ENCODE measurements around the gene SMDT1. TPM values are rescaled to one million over a fixed set of nuclear protein-coding genes. Genes with fewer than 3 reads are reported as not detected.
"Not testable (repeated sequence)": the region's sequence is repeated elsewhere in the genome, so short reads cannot be mapped to it uniquely, and the experiment has no call there.

The SMDT1 gene
- total RNA-seq, 1 donor from 2014 or later: 8.0 TPM

DNA sequence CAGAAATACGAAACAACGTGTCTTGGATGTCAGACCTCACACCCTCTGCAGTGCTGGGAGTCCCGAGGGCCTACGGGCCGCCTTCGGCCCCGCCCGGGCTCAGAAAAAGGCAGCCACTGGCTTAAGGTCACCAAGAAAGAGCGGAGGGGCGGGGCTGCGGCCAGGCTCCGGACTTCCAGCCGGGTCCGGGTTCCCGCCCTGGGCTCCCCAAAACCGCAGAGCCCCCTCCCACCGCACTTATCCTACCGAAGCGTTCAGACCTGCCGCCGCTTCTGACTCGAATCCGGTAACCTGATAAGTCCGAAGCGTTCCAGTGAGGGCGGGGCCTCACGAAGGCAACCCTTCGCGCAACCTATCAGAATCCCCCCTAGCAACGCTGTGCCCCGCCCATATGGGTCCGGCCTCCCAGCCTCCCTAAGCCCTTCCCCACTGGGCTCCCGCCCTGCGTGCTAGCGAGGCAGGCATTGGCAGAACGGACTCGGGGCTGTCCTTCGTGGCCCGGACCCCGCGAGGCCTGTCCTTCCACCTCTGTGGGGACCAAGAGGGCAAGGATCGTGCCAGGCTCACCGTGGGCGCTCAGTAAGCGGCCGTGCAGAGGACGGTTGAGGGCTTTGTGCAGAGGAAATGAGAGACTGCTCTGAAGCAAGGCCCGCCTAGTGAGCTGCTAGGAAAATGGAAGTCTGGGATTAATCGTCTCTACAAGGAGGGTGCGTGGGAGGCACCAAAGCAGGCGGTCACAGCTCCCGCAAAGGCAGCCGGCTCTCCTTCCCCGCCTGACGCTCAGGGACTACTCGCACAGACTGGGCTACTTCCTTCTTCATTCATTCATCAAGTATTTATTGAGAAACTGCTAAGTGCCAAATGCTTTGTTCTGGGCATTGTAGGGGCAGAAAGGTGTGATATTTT lies 8.7 kb upstream of the SMDT1 start, which contains the start of gene NAGA:
Gene NAGA (minus strand): TSS at position 296 of the 906 bp plus-strand sequence. CDS start 515 bp downstream, outside the sequence.
- DNase-seq (ENCODE audit: low read depth in 2 of 2): peak; percentile 87 to 98

DNA sequence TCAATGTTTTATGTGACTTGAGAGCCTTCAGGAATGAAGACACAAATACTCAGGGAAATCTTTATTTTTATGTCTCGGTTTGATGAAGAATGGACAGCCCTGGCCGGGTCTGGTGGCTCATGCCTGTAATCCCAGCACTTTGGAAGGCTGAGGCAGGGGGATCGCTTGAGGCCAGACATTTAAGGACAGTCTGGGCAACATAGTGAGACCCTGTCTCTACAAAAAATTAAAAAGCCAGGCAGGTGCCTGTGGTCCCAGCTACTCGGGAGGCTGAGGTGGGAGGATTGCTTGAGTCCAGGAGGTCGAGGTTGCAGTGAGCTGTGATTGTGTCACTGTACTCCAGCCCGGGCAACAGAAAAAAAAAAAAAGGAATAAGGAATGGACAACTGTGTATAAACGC lies 8.0 kb upstream of the SMDT1 start:
- DNase-seq (ENCODE audit: low read depth in 2 of 2): not testable (repeated sequence)

- DNase-seq (ENCODE audit: low read depth in 2 of 2): no peak
Measured at GRCh38 chr22:42072606-42073330, 6.7 kb upstream of the SMDT1 start.

DNA sequence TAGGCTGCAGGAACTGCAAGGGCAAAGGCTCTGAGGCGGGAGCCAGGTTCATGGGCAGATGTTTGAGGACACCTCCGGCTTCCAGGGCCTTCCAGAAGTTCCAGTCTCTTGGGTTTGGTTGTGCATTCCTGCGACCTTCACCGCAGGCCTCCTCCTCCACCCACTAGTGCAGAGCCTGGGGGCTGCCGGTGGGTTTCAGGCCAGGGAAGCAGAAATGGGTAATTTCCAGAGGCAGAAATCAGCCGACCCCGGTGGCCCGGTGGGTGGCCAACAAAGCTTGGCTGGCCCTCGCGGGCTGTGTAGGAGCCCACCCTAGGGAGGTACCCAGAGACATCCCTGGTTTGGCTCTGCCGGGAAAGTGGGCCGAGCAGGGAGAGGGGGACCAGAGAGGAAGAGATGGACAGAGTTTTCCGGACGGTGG lies 5.9 kb upstream of the SMDT1 start:
- no peak for DNase-seq (ENCODE audit: low read depth in 2 of 2)

- peak in 1 of 2 donors; percentile 65 for DNase-seq (ENCODE audit: low read depth in 2 of 2)
Measured at GRCh38 chr22:42074132-42074811, 5.2 kb upstream of the SMDT1 start, which contains the start of gene PHETA2. PHETA2 (plus strand) TSS chr22:42074248; CDS start chr22:42077294, 3,046 bp downstream.

DNA sequence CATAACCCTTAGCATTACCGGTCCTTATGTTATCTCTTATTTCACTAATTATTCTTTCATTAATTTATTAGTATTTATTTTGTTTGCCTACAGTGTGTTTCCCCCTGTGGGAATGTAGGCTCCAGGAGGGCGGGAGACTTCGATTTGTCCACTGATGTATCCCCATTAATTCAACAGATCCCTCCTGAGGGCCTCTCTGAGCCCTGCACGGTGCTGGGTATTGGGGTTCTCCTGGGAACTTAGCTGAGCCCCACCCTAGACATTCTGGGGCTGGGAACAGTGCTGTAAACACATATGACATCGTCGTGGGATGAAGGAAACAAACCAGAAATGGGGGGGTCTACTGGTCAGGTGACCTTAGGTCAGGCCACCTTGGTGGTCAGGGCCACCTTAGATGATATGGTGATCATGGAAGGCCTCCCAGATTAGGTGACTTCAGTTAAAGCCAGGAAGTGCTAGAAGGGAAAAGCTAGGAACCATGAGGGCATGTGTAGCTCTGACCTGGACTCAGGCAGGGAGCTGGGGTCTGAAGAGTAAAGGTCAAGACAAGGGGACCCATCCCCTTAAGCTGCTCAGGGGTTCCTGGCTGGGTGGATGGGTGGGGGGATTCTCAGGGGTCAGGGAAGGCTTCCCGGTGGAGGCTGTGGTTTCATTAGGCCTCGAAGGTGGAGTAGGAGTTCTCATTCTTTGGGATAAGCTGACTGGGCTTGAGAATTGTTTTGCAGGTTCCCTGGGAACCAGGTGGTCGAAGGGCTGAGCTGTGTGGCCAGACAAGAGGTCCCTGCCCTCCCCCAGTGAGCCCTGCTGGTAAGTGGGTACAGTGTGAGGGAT lies 4.4 kb upstream of the SMDT1 start:
- peak in 1 of 2 donors; percentile 13 for DNase-seq (ENCODE audit: low read depth in 2 of 2)

DNA sequence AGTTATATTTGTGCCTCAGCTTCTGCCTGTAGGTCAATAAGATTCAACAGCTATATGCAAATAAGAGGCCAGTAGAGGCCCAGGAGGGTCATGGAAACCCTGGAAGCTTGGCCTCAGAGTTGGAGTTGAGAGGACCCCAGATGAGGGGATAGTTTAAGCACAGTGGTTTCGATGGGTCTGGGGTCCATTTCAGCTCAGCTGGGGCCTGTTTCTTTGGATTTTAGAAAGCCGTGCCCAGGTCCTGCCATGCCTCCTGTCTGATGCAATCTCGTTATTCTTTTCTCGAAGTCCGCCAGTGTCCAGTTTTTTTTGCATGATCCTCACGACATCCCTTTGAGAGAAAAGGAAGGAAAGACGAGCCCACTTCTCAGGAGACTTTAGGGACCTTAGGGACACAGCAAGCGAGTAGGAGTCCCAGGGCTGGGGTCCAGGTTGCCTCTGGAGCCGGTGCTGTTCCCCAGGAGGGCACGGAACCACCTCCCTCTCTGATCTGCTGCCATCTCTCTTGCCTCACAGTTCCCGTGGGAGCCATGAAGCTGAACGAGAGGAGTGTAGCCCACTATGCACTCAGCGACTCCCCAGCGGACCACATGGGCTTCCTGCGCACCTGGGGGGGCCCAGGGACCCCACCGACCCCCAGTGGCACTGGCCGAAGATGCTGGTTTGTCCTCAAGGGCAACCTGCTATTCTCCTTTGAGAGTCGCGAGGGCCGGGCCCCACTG lies 2.6 kb upstream of the SMDT1 start:
- DNase-seq (ENCODE audit: low read depth in 2 of 2): no peak

DNA sequence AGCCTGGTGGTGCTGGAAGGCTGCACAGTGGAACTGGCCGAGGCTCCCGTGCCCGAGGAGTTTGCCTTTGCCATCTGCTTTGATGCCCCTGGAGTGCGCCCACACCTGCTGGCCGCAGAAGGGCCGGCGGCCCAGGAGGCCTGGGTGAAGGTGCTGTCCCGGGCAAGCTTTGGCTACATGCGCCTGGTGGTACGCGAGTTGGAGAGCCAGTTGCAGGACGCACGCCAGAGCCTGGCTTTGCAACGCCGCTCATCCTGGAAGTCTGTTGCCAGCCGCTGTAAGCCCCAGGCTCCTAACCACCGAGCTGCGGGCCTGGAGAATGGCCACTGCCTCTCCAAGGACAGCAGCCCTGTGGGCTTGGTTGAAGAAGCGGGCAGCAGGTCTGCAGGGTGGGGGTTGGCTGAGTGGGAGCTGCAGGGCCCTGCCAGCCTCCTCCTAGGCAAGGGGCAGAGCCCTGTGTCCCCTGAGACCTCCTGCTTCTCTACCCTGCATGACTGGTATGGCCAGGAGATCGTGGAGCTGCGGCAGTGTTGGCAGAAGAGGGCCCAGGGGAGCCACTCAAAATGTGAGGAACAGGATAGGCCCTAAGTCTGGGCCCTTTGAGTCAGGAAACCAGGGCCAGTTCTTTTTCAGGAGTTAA lies 1.9 kb upstream of the SMDT1 start:
- no peak for DNase-seq (ENCODE audit: low read depth in 2 of 2)

- DNase-seq (ENCODE audit: low read depth in 2 of 2): peak in 1 of 2 donors; percentile 51
Measured at GRCh38 chr22:42078469-42079318, 806 bp upstream of the SMDT1 start.

- DNase-seq (ENCODE audit: low read depth in 2 of 2): peak; percentile 76 to 81
Measured at GRCh38 chr22:42080287-42080686, 787 bp downstream of the SMDT1 start.

GRCh38 chr22:42083119-42083518 lies 3.6 kb downstream of the SMDT1 start:
- DNase-seq (ENCODE audit: low read depth in 2 of 2): no peak

- no peak for DNase-seq (ENCODE audit: low read depth in 2 of 2)
Measured at GRCh38 chr22:42084874-42085273, 5.4 kb downstream of the SMDT1 start.

DNA sequence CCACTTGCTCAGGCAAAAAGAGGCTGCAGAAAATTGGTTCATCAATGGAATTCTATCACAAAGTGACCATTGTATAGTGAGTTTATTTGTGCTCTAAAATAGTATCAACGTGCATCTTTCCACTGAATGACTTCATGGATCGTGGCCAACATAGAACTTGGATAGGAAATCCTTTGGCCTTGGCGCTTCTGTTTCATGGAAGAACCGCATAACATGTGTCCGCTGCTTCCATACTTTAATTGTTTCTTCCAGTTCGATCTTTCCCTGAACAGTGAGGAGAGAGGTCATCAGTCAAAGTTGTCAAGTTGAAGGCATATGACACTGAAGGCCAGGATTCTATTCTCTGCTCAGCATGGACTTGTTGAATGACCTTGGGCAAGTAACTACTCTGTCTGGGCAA lies 6.6 kb downstream of the SMDT1 start:
- DNase-seq (ENCODE audit: low read depth in 2 of 2): peak in 1 of 2 donors; percentile 54

DNA sequence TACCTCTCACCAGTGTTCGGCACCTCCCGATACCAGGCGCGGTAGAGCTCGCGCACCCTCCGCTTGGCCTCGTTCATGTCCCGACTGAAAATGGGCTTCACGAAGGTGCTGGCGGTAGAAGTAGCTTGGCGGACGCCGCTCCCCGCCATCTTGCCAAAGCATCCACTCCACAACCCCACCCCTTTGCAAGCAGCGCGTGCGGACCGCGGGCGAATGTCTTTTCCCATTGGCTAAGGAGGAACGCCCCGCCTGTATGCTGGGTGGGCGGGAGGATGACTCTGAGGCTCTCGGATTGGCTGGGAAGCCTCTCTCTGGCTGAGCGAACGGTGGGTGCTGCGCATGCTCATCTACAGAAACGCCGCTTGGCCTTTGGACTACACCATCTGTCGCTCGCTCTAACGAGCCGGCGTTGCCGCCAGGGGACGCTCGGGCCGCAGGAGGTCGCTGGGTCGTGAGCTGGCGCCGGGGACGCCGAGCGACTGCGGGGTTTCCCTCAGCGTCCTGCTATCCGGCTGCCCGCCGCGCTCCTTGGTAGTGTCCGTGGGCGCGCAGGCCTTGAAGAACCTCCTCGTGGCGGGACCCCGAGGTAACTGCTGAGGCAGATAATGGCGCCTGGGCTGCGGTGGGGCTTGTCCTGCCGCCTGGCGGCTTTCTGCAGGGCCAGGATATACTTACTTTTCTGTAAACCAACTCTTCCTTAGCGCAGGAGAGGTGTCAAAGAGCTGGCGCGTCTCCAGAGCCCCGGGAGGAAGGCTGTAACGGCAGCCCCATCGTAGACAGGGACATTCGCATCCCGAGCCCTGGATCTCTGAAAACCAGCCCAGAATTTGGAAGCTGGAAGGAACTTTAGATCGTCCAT lies 11.3 kb downstream of the SMDT1 start, which contains the start of gene NDUFA6:
Gene NDUFA6 (minus strand): TSS at position 177 of the 859 bp plus-strand sequence. CDS start 28 bp downstream, at position 149.
- DNase-seq (ENCODE audit: low read depth in 2 of 2): peak; percentile 98 to 99

GRCh38 chr22:42091455-42091782 lies 11.9 kb downstream of the SMDT1 start:
- DNase-seq (ENCODE audit: low read depth in 2 of 2): no peak

DNA sequence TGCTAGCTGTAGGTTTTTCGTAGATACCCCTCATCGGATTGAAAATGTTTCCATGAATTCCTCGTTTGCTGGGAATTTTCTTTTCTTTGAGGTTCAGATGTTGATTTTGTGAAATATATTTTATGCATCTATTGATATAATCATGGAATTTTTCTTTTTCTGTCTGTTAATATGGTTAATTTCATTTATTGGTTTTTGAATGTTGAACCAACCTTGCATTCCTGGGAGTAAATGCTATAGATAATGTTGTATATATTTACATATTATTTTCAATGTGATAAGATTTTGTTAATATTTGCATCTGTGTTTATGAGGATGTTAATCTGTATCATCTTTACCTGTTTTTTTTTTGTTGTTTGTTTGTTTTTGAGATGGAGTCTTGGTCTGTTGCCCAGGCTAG lies 21.7 kb downstream of the SMDT1 start:
- no peak for DNase-seq (ENCODE audit: low read depth in 2 of 2)

DNA sequence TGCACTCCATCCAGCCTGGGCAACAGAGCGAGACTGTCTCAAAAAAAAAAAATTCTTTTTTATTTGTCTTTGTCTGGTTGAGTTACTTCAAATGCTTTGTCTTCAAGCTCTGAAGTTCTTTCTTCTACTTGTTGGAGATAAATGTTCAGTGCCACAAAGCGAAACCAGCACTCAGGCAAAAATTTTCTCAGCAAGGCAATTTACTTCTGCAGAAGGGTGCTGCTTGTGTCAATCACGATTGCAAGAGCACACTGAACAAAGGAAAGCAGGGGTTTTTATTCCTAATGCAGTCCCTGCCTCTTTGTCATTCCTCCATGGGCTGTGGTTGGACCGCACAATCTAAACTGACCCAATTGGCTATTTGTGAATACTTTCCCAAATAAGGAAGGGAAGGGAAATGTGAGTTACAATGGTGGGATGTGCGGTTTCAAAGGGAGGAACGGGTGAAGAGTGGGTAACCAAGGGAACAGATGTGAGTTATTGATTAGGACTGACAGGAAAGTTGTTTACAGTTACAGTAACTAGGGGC lies 24.9 kb downstream of the SMDT1 start:
- not testable (repeated sequence) for DNase-seq (ENCODE audit: low read depth in 2 of 2)
